Measurements from ENCODE around the gene RBMS3.

The RBMS3 gene

GRCh38 chr3:29554566-29554965 is 273.7 kb downstream of the RBMS3 start:
- TF ChIP-seq CTCF (IDR thresholded peaks at IDR 0.05; ENCODE audit: borderline replicate concordance, control extremely low read depth, extremely low read depth, insufficient read depth, missing control alignments), result no peak
- DNase-seq (ENCODE audit: low spot score), result no peak
- in situ Hi-C loops (cut with MboI; ENCODE audit: low sequenced_read_pairs, unreplicated experiment), result no loop called here

- no peak for TF ChIP-seq CTCF (IDR thresholded peaks at IDR 0.05; ENCODE audit: borderline replicate concordance, control extremely low read depth, extremely low read depth, insufficient read depth, missing control alignments)
- DNase-seq (ENCODE audit: low spot score), result no peak
- in situ Hi-C loops (cut with MboI; ENCODE audit: low sequenced_read_pairs, unreplicated experiment), result no loop called here
These were observed 274.7 kb downstream of the RBMS3 start for GRCh38 chr3:29555590-29555989.

GRCh38 chr3:29557186-29557585 is 276.3 kb downstream of the RBMS3 start:
- in situ Hi-C loops (cut with MboI; ENCODE audit: low sequenced_read_pairs, unreplicated experiment), result no loop called here
- no peak for DNase-seq (ENCODE audit: low spot score)
- no peak for TF ChIP-seq CTCF (IDR thresholded peaks at IDR 0.05; ENCODE audit: borderline replicate concordance, control extremely low read depth, extremely low read depth, insufficient read depth, missing control alignments)

GRCh38 chr3:29557825-29558224 is 277.0 kb downstream of the RBMS3 start:
- in situ Hi-C loops (cut with MboI; ENCODE audit: low sequenced_read_pairs, unreplicated experiment), result no loop called here
- no peak for TF ChIP-seq CTCF (IDR thresholded peaks at IDR 0.05; ENCODE audit: borderline replicate concordance, control extremely low read depth, extremely low read depth, insufficient read depth, missing control alignments)

GRCh38 chr3:29559741-29560465 is 279.0 kb downstream of the RBMS3 start:
- in situ Hi-C loops (cut with MboI; ENCODE audit: low sequenced_read_pairs, unreplicated experiment), result no loop called here
- no peak for DNase-seq (ENCODE audit: low spot score)
- TF ChIP-seq CTCF (IDR thresholded peaks at IDR 0.05; ENCODE audit: borderline replicate concordance, control extremely low read depth, extremely low read depth, insufficient read depth, missing control alignments), result no peak

More at GRCh38 chr3:29557825-29558224, 277.0 kb downstream of the RBMS3 start:
- DNase-seq (ENCODE audit: low spot score), result no peak

GRCh38 chr3:29561651-29562149 is 280.8 kb downstream of the RBMS3 start:
- no peak for DNase-seq (ENCODE audit: low spot score)
- TF ChIP-seq CTCF (IDR thresholded peaks at IDR 0.05; ENCODE audit: borderline replicate concordance, control extremely low read depth, extremely low read depth, insufficient read depth, missing control alignments), result no peak
- in situ Hi-C loops (cut with MboI; ENCODE audit: low sequenced_read_pairs, unreplicated experiment), result no loop called here
